ENCODE measurements around the gene KLK5. TPM values are rescaled to one million over a fixed set of nuclear protein-coding genes. Genes with fewer than 3 reads are reported as not detected.

Gene KLK5
- total and polyA plus RNA-seq, 2 of the 13 experiments (the other 11 are each of a cell fraction or from before 2014, with no cell fraction given) = not detected

DNA sequence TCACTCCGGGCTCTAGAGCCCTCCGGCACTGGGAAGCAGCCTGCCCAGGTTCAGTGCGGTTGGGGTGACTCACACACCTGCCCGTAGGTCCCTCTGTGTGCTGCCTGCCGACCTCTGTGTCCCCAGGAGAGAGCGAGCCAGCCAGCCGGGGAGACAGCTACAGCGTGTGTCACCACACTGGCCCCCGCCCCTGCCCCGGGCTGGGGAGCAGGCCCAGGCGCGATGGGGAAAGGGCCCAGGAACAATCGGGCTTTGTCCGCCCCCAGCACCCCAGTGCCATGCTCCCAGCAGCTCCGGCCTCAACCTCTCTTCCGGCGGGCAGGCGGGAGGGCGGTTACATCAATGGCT is 16.5 kb upstream of the KLK5 start, which contains the start of gene KLK6:
Gene KLK6 (minus strand): TSS at position 179 of the 348 bp plus-strand sequence. CDS start 1,487 bp downstream, outside the sequence.
- Histone ChIP-seq H3K4me3 (replicated peaks in 1 of 3; ENCODE audit: insufficient read depth in 1 of 3, low read depth in 2 of 3, low read length in 3 of 3) (no peak within 1 kb of the TSS; a peak in 1 of 6 replicates), H3K79me2 (ENCODE audit: insufficient read depth, low read length) (no peaks in the 10 kb centered on the region), H2AFZ (ENCODE audit: low read length) (no peak within 1 kb of the TSS), H4K20me1 (ENCODE audit: insufficient read depth, low read length) (no peaks in the 10 kb centered on the region), H3K36me3 (replicated peaks in 1 of 2; ENCODE audit: control insufficient read depth in 1 of 2, insufficient read depth in 2 of 2, low read length in 2 of 2) (no peaks in the 10 kb centered on the region), H3K4me2 (ENCODE audit: low read depth, low read length) (peak within 1 kb of the TSS; percentile 45), H3K27me3 (ENCODE audit: control insufficient read depth in 1 of 2, insufficient read depth in 2 of 2, low read length in 2 of 2) (peaks cover 0 to 12% of the 10 kb centered on the region in 2 experiments; a peak in 4 of 5 replicates), H3K4me1 (ENCODE audit: insufficient read depth, low read length) (no peaks in the 10 kb centered on the region), H3K9ac (ENCODE audit: insufficient read depth, low read depth, low read length) (no peak within 1 kb of the TSS), H3K9me3 (ENCODE audit: low read length) (no peaks in the 10 kb centered on the region), H3K27ac (ENCODE audit: extremely low read length, insufficient read depth, low read length) (no peak within 1 kb of the TSS)
- ChIA-PET POLR2A (no interaction called here), CTCF (ENCODE audit: low intra/inter-chr PET ratio, low total read pairs) (no interaction called here)
- in situ Hi-C loops (cut with HindIII; ENCODE audit: extremely low pct_ligation_motif_present, low pct_unique_long_range_greater_than_20kb) = no loop called here
- WGBS (ENCODE audit: low lambda C conversion rate) = 16% methylated on average over 11 of the region's 19 CpGs
- ATAC-seq (peak; percentile 82), FAIRE-seq (no peak), DNase-seq (ENCODE audit: low spot score) (peak; percentile 18)
- no TSS peak for BruUV-seq (replicated peaks)
- intact Hi-C loops (cut with micrococcal nuclease; ENCODE audit: unreplicated experiment) = no loop called here
- TF ChIP-seq XRCC5 (optimal IDR thresholded peaks at IDR 0.05; ENCODE audit: low read length) (peak; percentile 17), HNRNPL (IDR thresholded peaks at IDR 0.05; ENCODE audit: low read depth, low read length) (peak; percentile 63; the same call in 1 of the 2 replicates), RXRA (CRISPR knock-in tag; IDR thresholded peaks at IDR 0.05) (peak; percentile 16; the same call in 1 of the 2 replicates), FOSL2 (CRISPR knock-in tag; IDR thresholded peaks at IDR 0.05) (peak; percentile 71), ZNF788 (CRISPR knock-in tag; IDR thresholded peaks at IDR 0.05; ENCODE audit: borderline replicate concordance) (0 out of 2 replicates have a peak, but pooled peaks have one; percentile 28), SRSF1 (optimal IDR thresholded peaks at IDR 0.05; ENCODE audit: low read depth, low read length) (peak; percentile 27), ZNF761 (CRISPR knock-in tag; conservative IDR thresholded peaks at IDR 0.05) (no peak)
- TF ChIP-seq, protein P1, sequence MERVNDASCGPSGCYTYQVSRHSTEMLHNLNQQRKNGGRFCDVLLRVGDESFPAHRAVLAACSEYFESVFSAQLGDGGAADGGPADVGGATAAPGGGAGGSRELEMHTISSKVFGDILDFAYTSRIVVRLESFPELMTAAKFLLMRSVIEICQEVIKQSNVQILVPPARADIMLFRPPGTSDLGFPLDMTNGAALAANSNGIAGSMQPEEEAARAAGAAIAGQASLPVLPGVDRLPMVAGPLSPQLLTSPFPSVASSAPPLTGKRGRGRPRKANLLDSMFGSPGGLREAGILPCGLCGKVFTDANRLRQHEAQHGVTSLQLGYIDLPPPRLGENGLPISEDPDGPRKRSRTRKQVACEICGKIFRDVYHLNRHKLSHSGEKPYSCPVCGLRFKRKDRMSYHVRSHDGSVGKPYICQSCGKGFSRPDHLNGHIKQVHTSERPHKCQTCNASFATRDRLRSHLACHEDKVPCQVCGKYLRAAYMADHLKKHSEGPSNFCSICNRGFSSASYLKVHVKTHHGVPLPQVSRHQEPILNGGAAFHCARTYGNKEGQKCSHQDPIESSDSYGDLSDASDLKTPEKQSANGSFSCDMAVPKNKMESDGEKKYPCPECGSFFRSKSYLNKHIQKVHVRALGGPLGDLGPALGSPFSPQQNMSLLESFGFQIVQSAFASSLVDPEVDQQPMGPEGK (CRISPR knock-in tag; IDR thresholded peaks at IDR 0.05) = peak; percentile 65
- TF ChIP-seq, protein P2, sequence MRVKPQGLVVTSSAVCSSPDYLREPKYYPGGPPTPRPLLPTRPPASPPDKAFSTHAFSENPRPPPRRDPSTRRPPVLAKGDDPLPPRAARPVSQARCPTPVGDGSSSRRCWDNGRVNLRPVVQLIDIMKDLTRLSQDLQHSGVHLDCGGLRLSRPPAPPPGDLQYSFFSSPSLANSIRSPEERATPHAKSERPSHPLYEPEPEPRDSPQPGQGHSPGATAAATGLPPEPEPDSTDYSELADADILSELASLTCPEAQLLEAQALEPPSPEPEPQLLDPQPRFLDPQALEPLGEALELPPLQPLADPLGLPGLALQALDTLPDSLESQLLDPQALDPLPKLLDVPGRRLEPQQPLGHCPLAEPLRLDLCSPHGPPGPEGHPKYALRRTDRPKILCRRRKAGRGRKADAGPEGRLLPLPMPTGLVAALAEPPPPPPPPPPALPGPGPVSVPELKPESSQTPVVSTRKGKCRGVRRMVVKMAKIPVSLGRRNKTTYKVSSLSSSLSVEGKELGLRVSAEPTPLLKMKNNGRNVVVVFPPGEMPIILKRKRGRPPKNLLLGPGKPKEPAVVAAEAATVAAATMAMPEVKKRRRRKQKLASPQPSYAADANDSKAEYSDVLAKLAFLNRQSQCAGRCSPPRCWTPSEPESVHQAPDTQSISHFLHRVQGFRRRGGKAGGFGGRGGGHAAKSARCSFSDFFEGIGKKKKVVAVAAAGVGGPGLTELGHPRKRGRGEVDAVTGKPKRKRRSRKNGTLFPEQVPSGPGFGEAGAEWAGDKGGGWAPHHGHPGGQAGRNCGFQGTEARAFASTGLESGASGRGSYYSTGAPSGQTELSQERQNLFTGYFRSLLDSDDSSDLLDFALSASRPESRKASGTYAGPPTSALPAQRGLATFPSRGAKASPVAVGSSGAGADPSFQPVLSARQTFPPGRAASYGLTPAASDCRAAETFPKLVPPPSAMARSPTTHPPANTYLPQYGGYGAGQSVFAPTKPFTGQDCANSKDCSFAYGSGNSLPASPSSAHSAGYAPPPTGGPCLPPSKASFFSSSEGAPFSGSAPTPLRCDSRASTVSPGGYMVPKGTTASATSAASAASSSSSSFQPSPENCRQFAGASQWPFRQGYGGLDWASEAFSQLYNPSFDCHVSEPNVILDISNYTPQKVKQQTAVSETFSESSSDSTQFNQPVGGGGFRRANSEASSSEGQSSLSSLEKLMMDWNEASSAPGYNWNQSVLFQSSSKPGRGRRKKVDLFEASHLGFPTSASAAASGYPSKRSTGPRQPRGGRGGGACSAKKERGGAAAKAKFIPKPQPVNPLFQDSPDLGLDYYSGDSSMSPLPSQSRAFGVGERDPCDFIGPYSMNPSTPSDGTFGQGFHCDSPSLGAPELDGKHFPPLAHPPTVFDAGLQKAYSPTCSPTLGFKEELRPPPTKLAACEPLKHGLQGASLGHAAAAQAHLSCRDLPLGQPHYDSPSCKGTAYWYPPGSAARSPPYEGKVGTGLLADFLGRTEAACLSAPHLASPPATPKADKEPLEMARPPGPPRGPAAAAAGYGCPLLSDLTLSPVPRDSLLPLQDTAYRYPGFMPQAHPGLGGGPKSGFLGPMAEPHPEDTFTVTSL (CRISPR knock-in tag; IDR thresholded peaks at IDR 0.05; ENCODE audit: borderline replicate concordance) = no peak
- TF ChIP-seq, protein P3, sequence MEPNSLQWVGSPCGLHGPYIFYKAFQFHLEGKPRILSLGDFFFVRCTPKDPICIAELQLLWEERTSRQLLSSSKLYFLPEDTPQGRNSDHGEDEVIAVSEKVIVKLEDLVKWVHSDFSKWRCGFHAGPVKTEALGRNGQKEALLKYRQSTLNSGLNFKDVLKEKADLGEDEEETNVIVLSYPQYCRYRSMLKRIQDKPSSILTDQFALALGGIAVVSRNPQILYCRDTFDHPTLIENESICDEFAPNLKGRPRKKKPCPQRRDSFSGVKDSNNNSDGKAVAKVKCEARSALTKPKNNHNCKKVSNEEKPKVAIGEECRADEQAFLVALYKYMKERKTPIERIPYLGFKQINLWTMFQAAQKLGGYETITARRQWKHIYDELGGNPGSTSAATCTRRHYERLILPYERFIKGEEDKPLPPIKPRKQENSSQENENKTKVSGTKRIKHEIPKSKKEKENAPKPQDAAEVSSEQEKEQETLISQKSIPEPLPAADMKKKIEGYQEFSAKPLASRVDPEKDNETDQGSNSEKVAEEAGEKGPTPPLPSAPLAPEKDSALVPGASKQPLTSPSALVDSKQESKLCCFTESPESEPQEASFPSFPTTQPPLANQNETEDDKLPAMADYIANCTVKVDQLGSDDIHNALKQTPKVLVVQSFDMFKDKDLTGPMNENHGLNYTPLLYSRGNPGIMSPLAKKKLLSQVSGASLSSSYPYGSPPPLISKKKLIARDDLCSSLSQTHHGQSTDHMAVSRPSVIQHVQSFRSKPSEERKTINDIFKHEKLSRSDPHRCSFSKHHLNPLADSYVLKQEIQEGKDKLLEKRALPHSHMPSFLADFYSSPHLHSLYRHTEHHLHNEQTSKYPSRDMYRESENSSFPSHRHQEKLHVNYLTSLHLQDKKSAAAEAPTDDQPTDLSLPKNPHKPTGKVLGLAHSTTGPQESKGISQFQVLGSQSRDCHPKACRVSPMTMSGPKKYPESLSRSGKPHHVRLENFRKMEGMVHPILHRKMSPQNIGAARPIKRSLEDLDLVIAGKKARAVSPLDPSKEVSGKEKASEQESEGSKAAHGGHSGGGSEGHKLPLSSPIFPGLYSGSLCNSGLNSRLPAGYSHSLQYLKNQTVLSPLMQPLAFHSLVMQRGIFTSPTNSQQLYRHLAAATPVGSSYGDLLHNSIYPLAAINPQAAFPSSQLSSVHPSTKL (CRISPR knock-in tag; IDR thresholded peaks at IDR 0.05) = peak; percentile 12; the same call in 1 of the 2 replicates
